ENCODE results near the gene PAIP2.
"Not testable (repeated sequence)": the region's sequence is repeated elsewhere in the genome, so short reads cannot be mapped to it uniquely, and the experiment has no call there.

The PAIP2 gene

DNA sequence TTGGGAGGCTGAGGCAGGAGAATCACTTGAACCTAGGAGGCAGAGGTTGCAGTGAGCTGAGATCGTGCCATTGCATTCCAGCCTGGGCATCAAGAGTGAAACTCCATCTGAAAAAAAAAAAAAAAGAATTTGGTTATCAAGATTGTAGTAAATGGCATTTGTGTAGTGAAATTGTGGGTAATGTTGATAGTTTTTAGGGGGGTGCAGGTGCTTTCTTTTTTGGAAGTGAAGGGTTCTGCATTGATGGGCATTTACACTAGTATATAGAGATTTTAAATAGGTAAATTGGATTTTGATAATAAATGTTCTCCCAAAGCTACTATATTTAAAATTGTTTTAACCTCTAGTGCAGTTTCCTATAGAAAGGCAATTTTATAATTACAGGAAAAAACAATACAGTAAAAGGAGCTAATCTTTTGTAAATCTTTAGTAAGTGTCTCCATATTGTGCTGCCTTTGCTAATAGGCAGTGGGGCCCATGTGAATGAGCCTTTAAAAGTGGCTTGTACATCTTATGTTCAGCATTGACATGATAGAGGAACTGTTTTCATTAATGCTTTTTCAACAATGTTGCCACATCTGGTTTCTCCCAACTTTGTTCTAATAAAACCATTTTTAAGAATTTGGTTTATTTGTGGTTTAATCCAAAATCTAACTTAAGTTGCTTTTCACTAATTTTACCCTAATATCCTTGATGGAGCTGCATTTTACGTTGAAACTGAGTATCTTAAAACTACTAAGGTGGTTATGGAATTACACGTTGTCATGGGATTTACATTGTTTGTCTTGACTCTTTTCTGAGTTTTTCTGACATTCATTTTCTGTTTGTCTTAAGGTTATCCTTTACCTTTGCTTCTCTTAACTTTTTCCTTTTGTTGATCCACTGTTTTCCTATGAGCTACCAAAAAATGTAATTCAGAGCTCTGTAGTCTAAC is 37.0 kb upstream of the PAIP2 start:
- DNase-seq (ENCODE audit: insufficient read length, low spot score) = no peak
- no peak for TF ChIP-seq POLR2A (IDR thresholded peaks at IDR 0.05; ENCODE audit: low read depth, low read length)
- peak; percentile 45 for FAIRE-seq

GRCh38 chr5:139306197-139306596 is 35.5 kb upstream of the PAIP2 start:
- no peak for FAIRE-seq
- DNase-seq (ENCODE audit: insufficient read length, low spot score) = no peak
- TF ChIP-seq POLR2A (IDR thresholded peaks at IDR 0.05; ENCODE audit: low read depth, low read length) = no peak

DNA sequence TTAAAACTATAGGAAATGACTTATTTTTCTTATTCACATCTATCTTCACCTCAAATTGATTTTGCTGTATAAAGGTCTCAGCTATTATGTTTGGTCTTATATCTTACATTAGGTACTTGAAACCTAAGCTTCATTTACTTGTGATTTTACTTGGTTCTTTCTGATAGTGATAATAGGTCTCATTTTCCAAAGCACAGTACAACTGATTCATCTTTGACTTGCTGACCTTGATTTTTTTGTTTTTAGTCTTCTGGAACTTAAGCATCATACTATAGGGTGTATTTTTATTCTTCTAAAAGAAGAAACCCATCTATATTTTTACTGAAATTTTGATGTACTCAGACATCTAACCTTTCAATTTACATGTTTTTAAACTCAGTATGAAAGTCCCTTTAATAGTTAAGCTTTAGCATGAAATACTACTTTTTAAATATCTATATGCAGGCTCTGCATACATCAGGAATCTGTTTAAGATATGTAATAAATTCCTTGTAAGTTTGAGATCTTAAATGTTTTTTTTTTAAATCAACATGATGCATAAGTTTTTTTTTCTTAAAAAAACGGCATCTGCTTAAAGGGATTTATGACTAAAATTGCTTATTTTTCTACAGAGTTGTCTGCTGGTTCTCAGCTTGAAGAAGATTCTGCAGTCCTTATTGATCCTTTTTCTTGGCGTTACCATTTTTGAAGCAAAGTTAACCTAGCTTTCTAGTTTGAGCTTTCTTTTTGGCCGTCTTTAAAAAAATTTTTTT is 34.9 kb upstream of the PAIP2 start:
- no peak for DNase-seq (ENCODE audit: insufficient read length, low spot score)
- TF ChIP-seq POLR2A (IDR thresholded peaks at IDR 0.05; ENCODE audit: low read depth, low read length) = no peak
- FAIRE-seq = peak; percentile 52

- FAIRE-seq = peak; percentile 52
These were observed 32.9 kb upstream of the PAIP2 start for GRCh38 chr5:139308797-139309196.

GRCh38 chr5:139310715-139311186 is 30.9 kb upstream of the PAIP2 start:
- DNase-seq (ENCODE audit: insufficient read length, low spot score) = not testable (repeated sequence)
- FAIRE-seq = peak; percentile 69

More at GRCh38 chr5:139308797-139309196, 32.9 kb upstream of the PAIP2 start:
- DNase-seq (ENCODE audit: insufficient read length, low spot score) = no peak
- no peak for TF ChIP-seq POLR2A (IDR thresholded peaks at IDR 0.05; ENCODE audit: low read depth, low read length)

- TF ChIP-seq POLR2A (IDR thresholded peaks at IDR 0.05; ENCODE audit: low read depth, low read length) = no peak
- DNase-seq (ENCODE audit: insufficient read length, low spot score) = no peak
These were observed 29.6 kb upstream of the PAIP2 start for GRCh38 chr5:139312075-139312474.

GRCh38 chr5:139314276-139314675 is 27.4 kb upstream of the PAIP2 start:
- no peak for FAIRE-seq
- no peak for TF ChIP-seq POLR2A (IDR thresholded peaks at IDR 0.05; ENCODE audit: low read depth, low read length)
- no peak for DNase-seq (ENCODE audit: insufficient read length, low spot score)

More at GRCh38 chr5:139312075-139312474, 29.6 kb upstream of the PAIP2 start:
- no peak for FAIRE-seq

- no peak for TF ChIP-seq POLR2A (IDR thresholded peaks at IDR 0.05; ENCODE audit: low read depth, low read length)
- DNase-seq (ENCODE audit: insufficient read length, low spot score) (no peak), FAIRE-seq (no peak)
These were observed 26.5 kb upstream of the PAIP2 start for GRCh38 chr5:139315056-139315615.

GRCh38 chr5:139335811-139336210 is 5.8 kb upstream of the PAIP2 start:
- FAIRE-seq (no peak), DNase-seq (ENCODE audit: insufficient read length, low spot score) (no peak)
- no peak for TF ChIP-seq POLR2A (IDR thresholded peaks at IDR 0.05; ENCODE audit: low read depth, low read length)

DNA sequence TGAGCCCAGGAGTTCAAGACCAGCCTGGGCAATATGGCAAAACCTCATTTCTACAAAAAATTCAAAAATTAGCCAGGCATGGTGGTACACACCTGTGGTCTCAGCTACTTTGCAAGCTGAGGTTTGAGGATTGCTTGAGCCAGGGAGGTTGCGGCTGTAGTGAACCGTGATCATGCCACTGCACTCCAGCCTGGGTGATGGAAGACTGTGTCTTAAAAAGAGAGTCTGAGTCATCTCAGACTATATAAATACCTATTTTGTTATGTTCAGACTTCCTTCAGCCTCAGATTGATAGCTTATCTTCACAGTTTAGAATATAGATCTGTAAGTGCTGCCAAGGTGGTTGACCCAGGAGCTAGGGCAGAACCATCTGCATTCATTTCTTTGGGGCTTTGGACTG is 1.6 kb upstream of the PAIP2 start:
- DNase-seq (ENCODE audit: insufficient read length, low spot score) (no peak), FAIRE-seq (no peak)
- TF ChIP-seq POLR2A (IDR thresholded peaks at IDR 0.05; ENCODE audit: low read depth, low read length) = no peak

DNA sequence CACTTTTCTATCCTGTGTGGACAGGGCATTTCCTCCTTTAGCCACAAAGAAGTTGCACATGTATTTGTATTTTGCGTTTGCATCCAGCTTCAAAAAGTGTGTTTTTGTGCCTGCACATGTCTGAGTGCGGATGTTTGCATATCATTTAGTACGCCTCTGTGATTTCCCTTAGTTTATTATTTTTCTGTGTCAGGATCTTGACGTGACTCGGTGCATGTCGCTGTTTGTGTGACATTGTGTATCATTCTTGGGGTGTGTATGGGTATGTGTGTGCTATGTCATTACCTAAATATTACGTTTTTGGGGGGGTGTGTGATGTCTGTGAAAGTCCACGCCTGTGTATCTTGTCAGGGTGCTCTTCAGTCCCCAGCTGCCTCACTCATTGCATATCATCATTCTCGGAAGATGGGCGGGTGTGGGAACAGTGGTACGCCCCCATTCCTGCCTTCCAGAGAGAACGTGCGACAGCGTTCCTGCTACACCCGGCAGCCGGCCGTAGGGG is 416 bp upstream of the PAIP2 start:
- DNase-seq (ENCODE audit: insufficient read length, low spot score) = no peak
- FAIRE-seq = no peak
- no peak for TF ChIP-seq POLR2A (IDR thresholded peaks at IDR 0.05; ENCODE audit: low read depth, low read length)

DNA sequence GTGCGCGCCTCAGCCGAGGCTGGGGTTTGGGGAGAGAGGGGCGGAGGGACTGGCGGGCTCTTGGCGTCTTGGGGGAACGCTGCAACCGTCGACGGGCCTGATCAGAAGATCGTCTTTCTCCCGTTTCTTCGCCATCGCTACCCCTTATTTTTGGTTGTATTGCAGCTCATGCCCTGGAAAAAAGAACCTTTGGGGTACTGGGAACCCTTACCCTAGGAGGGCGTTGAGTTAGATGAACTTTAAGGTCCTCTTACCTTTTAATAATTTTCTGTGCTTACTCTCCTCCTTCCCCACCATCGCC is 719 bp downstream of the PAIP2 start:
- peak; percentile 55 for TF ChIP-seq POLR2A (IDR thresholded peaks at IDR 0.05; ENCODE audit: low read depth, low read length)
- DNase-seq (ENCODE audit: insufficient read length, low spot score) = no peak
- FAIRE-seq = no peak

DNA sequence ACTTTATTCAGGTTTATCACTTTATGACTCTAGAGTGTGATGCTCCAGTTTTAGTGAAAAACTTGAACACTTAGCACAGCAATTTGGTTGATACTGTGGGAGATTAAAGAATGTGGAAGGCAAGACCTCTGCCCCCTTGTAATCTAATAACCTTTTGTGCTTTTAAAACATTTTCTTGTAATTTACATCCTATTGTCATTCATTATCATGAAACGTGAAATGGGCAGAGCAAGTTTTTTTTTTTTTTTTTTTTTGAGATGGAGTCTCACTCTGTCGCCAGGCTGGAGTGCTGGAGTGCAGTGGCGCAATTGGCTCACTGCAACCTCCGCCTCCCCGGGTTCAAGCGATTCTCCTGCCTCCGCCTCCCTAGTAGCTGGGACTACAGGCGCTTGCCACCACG is 1.8 kb downstream of the PAIP2 start:
- TF ChIP-seq POLR2A (IDR thresholded peaks at IDR 0.05; ENCODE audit: low read depth, low read length) = no peak
- no peak for FAIRE-seq
- DNase-seq (ENCODE audit: insufficient read length, low spot score) = no peak

GRCh38 chr5:139344177-139344576 is 2.5 kb downstream of the PAIP2 start:
- DNase-seq (ENCODE audit: insufficient read length, low spot score) (no peak), FAIRE-seq (no peak)
- no peak for TF ChIP-seq POLR2A (IDR thresholded peaks at IDR 0.05; ENCODE audit: low read depth, low read length)

DNA sequence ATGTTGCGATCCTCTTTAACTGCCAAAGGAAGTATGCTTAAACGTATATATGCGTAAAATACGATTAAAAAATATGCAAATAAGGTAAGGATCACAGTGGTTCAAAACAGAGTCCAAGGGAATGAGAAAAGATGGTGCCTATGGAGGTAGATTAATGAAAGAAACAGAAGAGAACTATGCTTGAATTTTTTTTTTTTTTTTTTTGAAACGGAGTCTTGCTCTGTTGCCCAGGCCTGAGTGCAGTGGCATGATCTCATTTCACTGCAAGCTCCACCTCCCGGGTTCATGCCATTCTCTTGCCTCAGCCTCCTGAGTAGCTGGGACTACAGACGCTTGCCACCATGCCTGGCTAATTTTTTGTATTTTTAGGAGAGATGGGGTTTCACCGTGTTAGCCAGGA is 3.8 kb downstream of the PAIP2 start:
- not testable (repeated sequence) for FAIRE-seq; DNase-seq (ENCODE audit: insufficient read length, low spot score)

GRCh38 chr5:139347863-139348262 is 6.2 kb downstream of the PAIP2 start:
- DNase-seq (ENCODE audit: insufficient read length, low spot score); FAIRE-seq: not testable (repeated sequence)

All from H54 (cell line).